ENCODE measurements around the gene ZNF646. TPM values are rescaled to one million over a fixed set of nuclear protein-coding genes. Genes with fewer than 3 reads are reported as not detected.

ZNF646 gene
- polyA plus RNA-seq, 1 donor from 2014 or later = 8.5 TPM

GRCh38 chr16:31133046-31133501, 58.9 kb downstream of the ZNF646 start (continued):
- TF ChIP-seq MXI1 (conservative IDR thresholded peaks at IDR 0.05; ENCODE audit: poor library complexity, severe bottlenecking) = no peak

Other genes starting within 250 kb of the ZNF646 start
- gene BCL7C, start 180.3 kb upstream of the ZNF646 start, polyA plus RNA-seq = 39.2 and 44.9 TPM in 2 replicates
- gene CTF1, start 177.8 kb upstream of the ZNF646 start, polyA plus RNA-seq = not detected in 2 replicates
- gene FBXL19, start 150.8 kb upstream of the ZNF646 start, polyA plus RNA-seq = 99.6 and 124 TPM in 2 replicates
- gene ORAI3, start 125.4 kb upstream of the ZNF646 start, polyA plus RNA-seq = 5.7 and 7.3 TPM in 2 replicates
- 1.4 and 3.3 TPM in 2 replicates for gene SETD1A, start 116.7 kb upstream of the ZNF646 start, polyA plus RNA-seq
- 1.5 and 3.4 TPM in 2 replicates for gene HSD3B7, start 89.2 kb upstream of the ZNF646 start, polyA plus RNA-seq
- 4.5 and 9.2 TPM in 2 replicates for gene STX1B, start 63.8 kb upstream of the ZNF646 start, polyA plus RNA-seq
- 32.2 and 38.3 TPM in 2 replicates for gene STX4, start 40.9 kb upstream of the ZNF646 start, polyA plus RNA-seq
- gene ZNF668, start 182 bp upstream of the ZNF646 start, polyA plus RNA-seq = 17.8 and 21.3 TPM in 2 replicates
- 9.3 and 13.6 TPM in 2 replicates for gene PRSS53, start 14.5 kb downstream of the ZNF646 start, polyA plus RNA-seq
- gene VKORC1, start 20.4 kb downstream of the ZNF646 start, polyA plus RNA-seq = 103 and 105 TPM in 2 replicates
- 21.3 and 26.8 TPM in 2 replicates for gene BCKDK, start 34.0 kb downstream of the ZNF646 start, polyA plus RNA-seq
- 98.0 and 132 TPM in 2 replicates for gene KAT8, start 43.2 kb downstream of the ZNF646 start, polyA plus RNA-seq
- gene PRSS8, start 61.3 kb downstream of the ZNF646 start, polyA plus RNA-seq = not detected in 2 replicates
- 1.5 and 2.0 TPM in 2 replicates for gene PRSS36, start 75.6 kb downstream of the ZNF646 start, polyA plus RNA-seq
- 53.9 and 54.3 TPM in 2 replicates for gene FUS, start 105.7 kb downstream of the ZNF646 start, polyA plus RNA-seq
- not detected in 2 replicates for gene PYCARD, start 128.3 kb downstream of the ZNF646 start, polyA plus RNA-seq
- gene TRIM72, start 139.7 kb downstream of the ZNF646 start, polyA plus RNA-seq = 0.05 TPM in 1 of 2 replicates, not detected in the other
- gene PYDC1, start 142.7 kb downstream of the ZNF646 start, polyA plus RNA-seq = not detected in 2 replicates
- not detected in 2 replicates for gene ITGAM, start 185.6 kb downstream of the ZNF646 start, polyA plus RNA-seq